HG03442 (cell line): ENCODE measurements around the gene FOXO6.

ENCODE experiments used
- ATAC-seq: cut with Tn5 transposase; IDR thresholded peaks from one replicate; pipeline ENCODE4 v1.9.1; 2021; ENCODE audit warnings: mild to moderate bottlenecking, moderate library complexity; ENCODE audit not compliant: unreplicated experiment

Gene FOXO6

GRCh38 chr1:41360786-41361494 lies at the start of gene FOXO6:
Gene FOXO6 (plus strand): TSS chr1:41361434.
- ATAC-seq = peak; percentile 88

- no peak for ATAC-seq
These were observed 48.1 kb upstream of the FOXO6 start for GRCh38 chr1:41312991-41313645.

GRCh38 chr1:41313661-41314131 lies 47.5 kb upstream of the FOXO6 start:
- ATAC-seq = no peak

- ATAC-seq = no peak
These were observed 46.7 kb upstream of the FOXO6 start for GRCh38 chr1:41314376-41315145.

- ATAC-seq = no peak
These were observed 46.0 kb upstream of the FOXO6 start for GRCh38 chr1:41315146-41315822.

- no peak for ATAC-seq
These were observed 45.4 kb upstream of the FOXO6 start for GRCh38 chr1:41315871-41316270.

- no peak for ATAC-seq
These were observed 43.9 kb upstream of the FOXO6 start for GRCh38 chr1:41317361-41317760.

- no peak for ATAC-seq
These were observed 43.1 kb upstream of the FOXO6 start for GRCh38 chr1:41318135-41318534.

GRCh38 chr1:41319106-41319755 lies 42.0 kb upstream of the FOXO6 start:
- no peak for ATAC-seq

- ATAC-seq = no peak
These were observed 41.2 kb upstream of the FOXO6 start for GRCh38 chr1:41319807-41320711.

GRCh38 chr1:41320895-41321676 lies 40.1 kb upstream of the FOXO6 start:
- no peak for ATAC-seq

- no peak for ATAC-seq
These were observed 39.1 kb upstream of the FOXO6 start for GRCh38 chr1:41322101-41322661.

- no peak for ATAC-seq
These were observed 38.4 kb upstream of the FOXO6 start for GRCh38 chr1:41322835-41323234.

GRCh38 chr1:41323243-41323642 lies 38.0 kb upstream of the FOXO6 start:
- ATAC-seq = no peak

- no peak for ATAC-seq
These were observed 35.4 kb upstream of the FOXO6 start for GRCh38 chr1:41325801-41326200.

- no peak for ATAC-seq
These were observed 33.7 kb upstream of the FOXO6 start for GRCh38 chr1:41327383-41327999.

GRCh38 chr1:41328001-41328615 lies 33.1 kb upstream of the FOXO6 start:
- ATAC-seq = no peak
